ENCODE results near the gene ANXA11. TPM values are rescaled to one million over a fixed set of nuclear protein-coding genes. Genes with fewer than 3 reads are reported as not detected.
"Not testable (repeated sequence)": the region's sequence is repeated elsewhere in the genome, so short reads cannot be mapped to it uniquely, and the experiment has no call there.

Gene ANXA11
- total and polyA plus RNA-seq, 2 of the 8 experiments (the other 6 are each of a cell fraction or from before 2014, with no cell fraction given), result 40.5 to 84.9 TPM

GRCh38 chr10:80233871-80234270 lies 28.5 kb upstream of the ANXA11 start:
- H3K36me3 ChIP-seq (ENCODE audit: control insufficient read depth in 2 of 4, insufficient read depth in 4 of 4, low read length in 3 of 4); H3K4ac ChIP-seq (replicated peaks; ENCODE audit: insufficient read length, low read depth, low read length); H3K27ac ChIP-seq (ENCODE audit: low read depth, low read length); FAIRE-seq; POLR2A ChIA-PET (ENCODE audit: partially characterized antibody); H3K4me3 ChIP-seq (ENCODE audit: extremely low read depth in 1 of 4, insufficient read depth in 2 of 4, low read depth in 3 of 4, low read length in 4 of 4); H4K91ac ChIP-seq (replicated peaks; ENCODE audit: insufficient read length, low read length); H3K9me3 ChIP-seq (ENCODE audit: insufficient read depth in 2 of 2, low read depth in 1 of 2, low read length in 1 of 2); H3K18ac ChIP-seq (ENCODE audit: extremely low read depth, low read length); H2BK20ac ChIP-seq (ENCODE audit: low read length); H3K79me2 ChIP-seq (ENCODE audit: control insufficient read depth in 1 of 2, insufficient read depth in 2 of 2, low read length in 2 of 2); H4K20me1 ChIP-seq (replicated peaks in 1 of 2; ENCODE audit: control insufficient read depth in 1 of 2, insufficient read depth in 2 of 2, low read length in 2 of 2); H2BK120ac ChIP-seq (replicated peaks; ENCODE audit: low read depth, low read length); H2AFZ ChIP-seq (ENCODE audit: low read length); H3K4me2 ChIP-seq (ENCODE audit: insufficient read depth in 1 of 2, low read depth in 2 of 2, low read length in 2 of 2); H3K23me2 ChIP-seq (ENCODE audit: low read depth, low read length); H2BK12ac ChIP-seq (ENCODE audit: low read depth, low read length); H2BK15ac ChIP-seq (ENCODE audit: low read length); H3K79me1 ChIP-seq (ENCODE audit: low read depth, low read length); H3K23ac ChIP-seq (ENCODE audit: insufficient read length); H3K14ac ChIP-seq (ENCODE audit: insufficient read length); H4K5ac ChIP-seq (ENCODE audit: insufficient read length, low read depth, low read length); H3K56ac ChIP-seq (replicated peaks; ENCODE audit: insufficient read length, low read depth, low read length); DNase-seq (ENCODE audit: low read depth in 1 of 2, low spot score in 2 of 2); H2AK5ac ChIP-seq (ENCODE audit: low read depth, low read length); H3K9ac ChIP-seq (replicated peaks in 1 of 4; ENCODE audit: extremely low read depth in 1 of 4, low read depth in 3 of 4, low read length in 3 of 4); H2BK5ac ChIP-seq (ENCODE audit: low read depth, low read length); H3K27me3 ChIP-seq (replicated peaks in 1 of 4; ENCODE audit: control insufficient read depth in 3 of 4, extremely low read depth in 1 of 4, insufficient read depth in 3 of 4, low read length in 3 of 4); H4K8ac ChIP-seq (ENCODE audit: extremely low read depth, insufficient read depth, low read length); H3K4me1 ChIP-seq (replicated peaks in 1 of 4; ENCODE audit: control insufficient read depth in 3 of 4, insufficient read depth in 4 of 4, low read length in 3 of 4): not testable (repeated sequence)
- 86% methylated on average over 1 of the region's 1 CpG; no CpG with 5 or more reads in 1 of the 2 experiments for WGBS, 2 experiments (ENCODE audit: extremely low coverage in 1 of 2, insufficient coverage in 1 of 2, insufficient read length in 1 of 2, insufficient replicate concordance in 2 of 2, low coverage in 1 of 2, low lambda C conversion rate in 2 of 2, missing lambda C conversion rate in 1 of 2)
- CTCF ChIA-PET (ENCODE audit: partially characterized antibody), result interaction anchor here (1.3 to 1.6 kb wide), 2 partner anchors 72 to 90 kb away, joined by 4 read pairs; no protein-coding TSS in a partner anchor

GRCh38 chr10:80226723-80227122 lies 21.4 kb upstream of the ANXA11 start:
- H4K5ac ChIP-seq (ENCODE audit: insufficient read length, low read depth, low read length); H4K8ac ChIP-seq (ENCODE audit: extremely low read depth, insufficient read depth, low read length); CTCF ChIA-PET (ENCODE audit: partially characterized antibody); H2BK12ac ChIP-seq (ENCODE audit: low read depth, low read length); FAIRE-seq; H3K27ac ChIP-seq (ENCODE audit: low read depth, low read length); H3K18ac ChIP-seq (ENCODE audit: extremely low read depth, low read length); H3K23me2 ChIP-seq (ENCODE audit: low read depth, low read length); H2AFZ ChIP-seq (ENCODE audit: low read length); H3K27me3 ChIP-seq (replicated peaks in 1 of 4; ENCODE audit: control insufficient read depth in 3 of 4, extremely low read depth in 1 of 4, insufficient read depth in 3 of 4, low read length in 3 of 4); H2AK5ac ChIP-seq (ENCODE audit: low read depth, low read length); H3K14ac ChIP-seq (ENCODE audit: insufficient read length); H3K4me1 ChIP-seq (replicated peaks in 1 of 4; ENCODE audit: control insufficient read depth in 3 of 4, insufficient read depth in 4 of 4, low read length in 3 of 4); H3K56ac ChIP-seq (replicated peaks; ENCODE audit: insufficient read length, low read depth, low read length); H3K4me3 ChIP-seq (ENCODE audit: extremely low read depth in 1 of 4, insufficient read depth in 2 of 4, low read depth in 3 of 4, low read length in 4 of 4); H3K23ac ChIP-seq (ENCODE audit: insufficient read length); H3K4me2 ChIP-seq (ENCODE audit: insufficient read depth in 1 of 2, low read depth in 2 of 2, low read length in 2 of 2); DNase-seq (ENCODE audit: low read depth in 1 of 2, low spot score in 2 of 2); H3K4ac ChIP-seq (replicated peaks; ENCODE audit: insufficient read length, low read depth, low read length); H3K9me3 ChIP-seq (ENCODE audit: insufficient read depth in 2 of 2, low read depth in 1 of 2, low read length in 1 of 2); H3K79me1 ChIP-seq (ENCODE audit: low read depth, low read length); H4K91ac ChIP-seq (replicated peaks; ENCODE audit: insufficient read length, low read length); H2BK5ac ChIP-seq (ENCODE audit: low read depth, low read length); H2BK120ac ChIP-seq (replicated peaks; ENCODE audit: low read depth, low read length); H3K9ac ChIP-seq (replicated peaks in 1 of 4; ENCODE audit: extremely low read depth in 1 of 4, low read depth in 3 of 4, low read length in 3 of 4); H2BK20ac ChIP-seq (ENCODE audit: low read length); H3K36me3 ChIP-seq (ENCODE audit: control insufficient read depth in 2 of 4, insufficient read depth in 4 of 4, low read length in 3 of 4); H2BK15ac ChIP-seq (ENCODE audit: low read length); H3K79me2 ChIP-seq (ENCODE audit: control insufficient read depth in 1 of 2, insufficient read depth in 2 of 2, low read length in 2 of 2); H4K20me1 ChIP-seq (replicated peaks in 1 of 2; ENCODE audit: control insufficient read depth in 1 of 2, insufficient read depth in 2 of 2, low read length in 2 of 2); POLR2A ChIA-PET (ENCODE audit: partially characterized antibody): not testable (repeated sequence)
- WGBS, 2 experiments (ENCODE audit: extremely low coverage in 1 of 2, insufficient coverage in 1 of 2, insufficient read length in 1 of 2, insufficient replicate concordance in 2 of 2, low coverage in 1 of 2, low lambda C conversion rate in 2 of 2, missing lambda C conversion rate in 1 of 2), result 91% methylated on average over 4 of the region's 4 CpGs; no CpG with 5 or more reads in 1 of the 2 experiments
